ENCODE measurements around the gene JAK1.

Gene JAK1

GRCh38 chr1:64996541-64997257, 30.4 kb upstream of the JAK1 start:
- no peak overlapping the region for H3K4me3 ChIP-seq (ENCODE audit: low read length)
- peaks cover 16% of the 10 kb centered on the region for H3K9me3 ChIP-seq (ENCODE audit: insufficient read depth, low read depth, low read length)
- H3K27ac ChIP-seq (ENCODE audit: low read length): no peak overlapping the region
- no peaks in the 10 kb centered on the region; the same call in 1 of the 2 replicates for H3K4me1 ChIP-seq (ENCODE audit: insufficient read depth, low read length)
- H3K36me3 ChIP-seq (ENCODE audit: insufficient read depth, low read depth, low read length): no peaks in the 10 kb centered on the region
- no peak overlapping the region for H3K9ac ChIP-seq (ENCODE audit: low read depth, low read length)
- peaks cover 15% of the 10 kb centered on the region for H3K27me3 ChIP-seq (ENCODE audit: insufficient read depth, low read length)

GRCh38 chr1:64995316-64995715, 29.0 kb upstream of the JAK1 start:
- no peak overlapping the region for H3K27ac ChIP-seq (ENCODE audit: low read length)
- peaks cover 16% of the 10 kb centered on the region for H3K9me3 ChIP-seq (ENCODE audit: insufficient read depth, low read depth, low read length)
- H3K9ac ChIP-seq (ENCODE audit: low read depth, low read length): no peak overlapping the region
- H3K27me3 ChIP-seq (ENCODE audit: insufficient read depth, low read length): peaks cover 1% of the 10 kb centered on the region; the same call in 1 of the 2 replicates
- H3K4me3 ChIP-seq (ENCODE audit: low read length): no peak overlapping the region
- H3K4me1 ChIP-seq (ENCODE audit: insufficient read depth, low read length): no peaks in the 10 kb centered on the region; the same call in 1 of the 2 replicates
- H3K36me3 ChIP-seq (ENCODE audit: insufficient read depth, low read depth, low read length): no peaks in the 10 kb centered on the region

DNA sequence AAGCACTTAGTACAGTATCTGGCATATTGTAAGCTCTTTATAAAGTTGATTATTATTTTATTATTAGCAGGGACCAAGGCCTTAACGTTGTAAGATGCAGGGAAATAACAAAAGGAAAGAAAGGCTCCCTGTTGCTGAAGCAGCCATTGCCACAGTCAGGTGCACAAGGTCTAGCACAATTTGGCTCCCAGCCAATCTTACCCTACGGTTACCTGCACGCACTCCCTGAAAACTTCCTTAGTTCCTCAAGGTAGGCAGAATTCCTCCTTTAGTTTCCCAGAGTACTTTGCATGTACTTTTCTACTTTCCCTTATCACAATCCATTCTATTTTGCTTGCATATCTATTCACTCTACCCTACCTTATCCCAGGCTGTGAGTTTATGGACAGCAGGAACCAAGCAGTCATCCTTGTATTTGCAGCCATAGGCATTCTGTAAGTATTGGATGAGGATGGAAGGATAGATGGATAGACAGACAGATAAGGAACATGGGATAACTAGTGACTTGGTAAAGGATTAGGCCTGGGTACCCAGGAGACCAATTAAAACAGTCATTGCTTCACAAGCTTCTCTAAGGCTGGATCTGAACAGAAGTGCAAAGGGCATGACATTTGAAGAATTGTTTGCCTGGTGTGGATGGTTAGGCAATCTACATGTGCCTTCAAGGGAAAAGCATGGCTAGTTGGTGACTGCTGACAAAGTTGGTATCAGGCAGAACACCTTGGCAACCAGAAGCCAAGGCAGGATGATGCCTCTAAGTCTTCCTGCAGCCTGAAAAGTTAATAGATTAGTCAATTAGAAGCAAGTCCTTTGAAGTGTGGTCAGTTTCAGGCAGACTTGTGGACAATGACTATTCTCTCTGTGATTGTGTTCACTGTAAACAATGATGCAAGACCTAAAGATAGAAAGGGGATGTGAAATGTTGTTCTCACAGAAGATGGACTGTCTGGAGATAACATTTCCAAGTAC, 20.8 kb upstream of the JAK1 start:
- H3K27ac ChIP-seq (ENCODE audit: low read length): no peak overlapping the region
- no peaks in the 10 kb centered on the region for H3K9me3 ChIP-seq (ENCODE audit: insufficient read depth, low read depth, low read length)
- no peak overlapping the region for H3K4me3 ChIP-seq (ENCODE audit: low read length)
- H3K4me1 ChIP-seq (ENCODE audit: insufficient read depth, low read length): no peaks in the 10 kb centered on the region
- H3K9ac ChIP-seq (ENCODE audit: low read depth, low read length): no peak overlapping the region
- no peaks in the 10 kb centered on the region for H3K27me3 ChIP-seq (ENCODE audit: insufficient read depth, low read length)
- no peaks in the 10 kb centered on the region for H3K36me3 ChIP-seq (ENCODE audit: insufficient read depth, low read depth, low read length)

DNA sequence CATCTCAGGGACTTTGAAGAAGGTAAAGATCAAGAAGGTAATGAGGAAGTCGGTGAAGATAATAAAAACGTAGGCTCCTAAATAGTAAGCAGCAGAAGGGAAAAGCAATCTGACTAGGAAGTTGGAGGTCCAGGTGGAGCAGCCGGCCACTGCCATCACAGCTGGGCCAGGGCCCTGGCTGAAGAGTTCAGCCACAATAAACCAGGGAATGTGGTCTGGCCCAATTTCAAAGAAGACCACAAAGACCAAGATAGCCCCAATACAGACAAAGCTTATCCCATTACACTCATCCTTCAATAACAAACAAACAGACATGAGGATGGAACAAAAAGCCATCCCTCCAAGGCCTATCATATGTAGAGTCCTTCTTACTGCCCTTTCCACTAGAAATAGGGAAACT, 18.4 kb upstream of the JAK1 start:
- Histone ChIP-seq H3K27ac (ENCODE audit: low read length) (no peak overlapping the region), H3K9ac (ENCODE audit: low read depth, low read length) (no peak overlapping the region), H3K4me1 (ENCODE audit: insufficient read depth, low read length) (no peaks in the 10 kb centered on the region), H3K27me3 (ENCODE audit: insufficient read depth, low read length) (no peaks in the 10 kb centered on the region), H3K9me3 (ENCODE audit: insufficient read depth, low read depth, low read length) (no peaks in the 10 kb centered on the region), H3K36me3 (ENCODE audit: insufficient read depth, low read depth, low read length) (no peaks in the 10 kb centered on the region), H3K4me3 (ENCODE audit: low read length) (no peak overlapping the region)

DNA sequence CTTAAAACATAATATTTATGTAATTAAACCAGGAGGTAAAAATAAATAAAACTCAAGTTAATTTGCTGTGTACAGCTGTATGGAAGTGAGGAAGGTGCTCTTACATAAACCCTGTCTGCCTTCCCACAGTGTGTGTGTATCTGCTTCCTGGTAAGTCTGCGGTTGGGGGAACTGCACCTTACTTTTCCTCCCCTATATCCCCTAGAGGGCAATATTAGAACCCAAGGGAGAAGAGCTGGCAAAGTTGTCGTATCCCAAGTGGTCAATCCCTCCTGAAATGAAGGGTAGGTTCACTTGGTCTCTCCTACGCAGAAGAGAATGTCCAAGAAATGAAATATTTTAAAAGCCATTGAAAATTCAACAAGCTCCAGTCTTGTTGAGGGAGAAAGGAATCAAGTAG, 17.8 kb upstream of the JAK1 start:
- Histone ChIP-seq H3K9ac (ENCODE audit: low read depth, low read length) (no peak overlapping the region), H3K4me1 (ENCODE audit: insufficient read depth, low read length) (no peaks in the 10 kb centered on the region), H3K4me3 (ENCODE audit: low read length) (no peak overlapping the region), H3K36me3 (ENCODE audit: insufficient read depth, low read depth, low read length) (no peaks in the 10 kb centered on the region), H3K9me3 (ENCODE audit: insufficient read depth, low read depth, low read length) (no peaks in the 10 kb centered on the region), H3K27ac (ENCODE audit: low read length) (no peak overlapping the region), H3K27me3 (ENCODE audit: insufficient read depth, low read length) (no peaks in the 10 kb centered on the region)

DNA sequence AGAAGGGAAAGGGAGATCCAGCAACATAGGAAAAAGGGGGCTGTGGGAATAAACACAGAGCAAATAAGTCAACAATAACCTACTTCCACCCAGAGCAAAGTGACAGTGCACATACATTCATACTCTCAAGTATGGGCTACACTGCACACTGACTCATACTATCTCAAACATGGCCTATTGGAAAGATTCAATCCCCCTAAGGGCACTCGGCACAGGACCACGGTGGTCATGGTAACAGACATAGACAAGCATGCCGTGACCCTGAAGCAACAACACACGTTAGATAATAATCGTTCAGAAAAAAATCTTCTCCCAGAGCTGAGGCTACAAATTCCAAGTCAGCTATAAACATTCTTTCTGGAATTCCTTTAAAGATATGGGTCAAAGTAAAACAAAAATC, 16.8 kb upstream of the JAK1 start:
- no peaks in the 10 kb centered on the region for H3K4me1 ChIP-seq (ENCODE audit: insufficient read depth, low read length)
- no peak overlapping the region for H3K9ac ChIP-seq (ENCODE audit: low read depth, low read length)

GRCh38 chr1:64981601-64982533, 15.5 kb upstream of the JAK1 start:
- no peak overlapping the region for H3K4me3 ChIP-seq (ENCODE audit: low read length)
- no peak overlapping the region for H3K27ac ChIP-seq (ENCODE audit: low read length)
- no peak overlapping the region for H3K9ac ChIP-seq (ENCODE audit: low read depth, low read length)

More for the DNA sequence above, 16.8 kb upstream of the JAK1 start:
- Histone ChIP-seq H3K27ac (ENCODE audit: low read length) (no peak overlapping the region), H3K27me3 (ENCODE audit: insufficient read depth, low read length) (no peaks in the 10 kb centered on the region), H3K9me3 (ENCODE audit: insufficient read depth, low read depth, low read length) (no peaks in the 10 kb centered on the region), H3K36me3 (ENCODE audit: insufficient read depth, low read depth, low read length) (no peaks in the 10 kb centered on the region), H3K4me3 (ENCODE audit: low read length) (no peak overlapping the region)

GRCh38 chr1:64980745-64981600, 14.6 kb upstream of the JAK1 start:
- H3K27ac ChIP-seq (ENCODE audit: low read length): no peak overlapping the region
- H3K36me3 ChIP-seq (ENCODE audit: insufficient read depth, low read depth, low read length): no peaks in the 10 kb centered on the region

More at GRCh38 chr1:64981601-64982533, 15.5 kb upstream of the JAK1 start:
- no peaks in the 10 kb centered on the region for H3K9me3 ChIP-seq (ENCODE audit: insufficient read depth, low read depth, low read length)
- no peaks in the 10 kb centered on the region for H3K27me3 ChIP-seq (ENCODE audit: insufficient read depth, low read length)
- H3K4me1 ChIP-seq (ENCODE audit: insufficient read depth, low read length): no peaks in the 10 kb centered on the region
- H3K36me3 ChIP-seq (ENCODE audit: insufficient read depth, low read depth, low read length): no peaks in the 10 kb centered on the region

GRCh38 chr1:64979358-64979757, 13.0 kb upstream of the JAK1 start:
- H3K27ac ChIP-seq (ENCODE audit: low read length): no peak overlapping the region
- no peaks in the 10 kb centered on the region for H3K36me3 ChIP-seq (ENCODE audit: insufficient read depth, low read depth, low read length)
- no peaks in the 10 kb centered on the region for H3K27me3 ChIP-seq (ENCODE audit: insufficient read depth, low read length)
- no peaks in the 10 kb centered on the region for H3K9me3 ChIP-seq (ENCODE audit: insufficient read depth, low read depth, low read length)
- H3K9ac ChIP-seq (ENCODE audit: low read depth, low read length): no peak overlapping the region
- no peaks in the 10 kb centered on the region for H3K4me1 ChIP-seq (ENCODE audit: insufficient read depth, low read length)
- H3K4me3 ChIP-seq (ENCODE audit: low read length): no peak overlapping the region

More at GRCh38 chr1:64980745-64981600, 14.6 kb upstream of the JAK1 start:
- no peak overlapping the region for H3K4me3 ChIP-seq (ENCODE audit: low read length)
- H3K27me3 ChIP-seq (ENCODE audit: insufficient read depth, low read length): no peaks in the 10 kb centered on the region
- no peak overlapping the region for H3K9ac ChIP-seq (ENCODE audit: low read depth, low read length)
- no peaks in the 10 kb centered on the region for H3K9me3 ChIP-seq (ENCODE audit: insufficient read depth, low read depth, low read length)
- H3K4me1 ChIP-seq (ENCODE audit: insufficient read depth, low read length): no peaks in the 10 kb centered on the region

DNA sequence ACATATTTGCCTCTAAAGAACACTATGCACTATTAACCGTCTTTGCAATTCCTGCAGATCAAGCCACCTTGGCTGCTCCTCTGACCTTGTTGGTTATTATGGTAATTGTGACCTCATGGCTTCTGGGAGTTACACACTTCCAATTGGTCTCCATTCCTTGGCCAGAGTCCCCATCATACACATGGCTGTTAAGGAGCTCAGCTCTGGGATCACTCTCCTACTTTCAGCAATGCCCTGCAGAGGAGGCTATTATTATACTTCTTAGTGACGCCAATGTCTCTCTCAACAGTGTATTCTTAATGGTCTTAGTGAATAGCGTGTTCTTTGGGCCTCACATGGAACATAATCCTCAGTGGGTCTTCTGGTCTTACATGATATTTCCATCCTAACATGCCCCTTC, 10.0 kb upstream of the JAK1 start:
- Histone ChIP-seq H3K27ac (ENCODE audit: low read length) (no peak overlapping the region), H3K9me3 (ENCODE audit: insufficient read depth, low read depth, low read length) (no peaks in the 10 kb centered on the region), H3K27me3 (ENCODE audit: insufficient read depth, low read length) (no peaks in the 10 kb centered on the region), H3K36me3 (ENCODE audit: insufficient read depth, low read depth, low read length) (no peaks in the 10 kb centered on the region), H3K4me3 (ENCODE audit: low read length) (no peak overlapping the region), H3K4me1 (ENCODE audit: insufficient read depth, low read length) (no peaks in the 10 kb centered on the region), H3K9ac (ENCODE audit: low read depth, low read length) (no peak overlapping the region)

Measured in iPS-20b (cell line).